ENCODE measurements around the gene CAMKMT.

DNA sequence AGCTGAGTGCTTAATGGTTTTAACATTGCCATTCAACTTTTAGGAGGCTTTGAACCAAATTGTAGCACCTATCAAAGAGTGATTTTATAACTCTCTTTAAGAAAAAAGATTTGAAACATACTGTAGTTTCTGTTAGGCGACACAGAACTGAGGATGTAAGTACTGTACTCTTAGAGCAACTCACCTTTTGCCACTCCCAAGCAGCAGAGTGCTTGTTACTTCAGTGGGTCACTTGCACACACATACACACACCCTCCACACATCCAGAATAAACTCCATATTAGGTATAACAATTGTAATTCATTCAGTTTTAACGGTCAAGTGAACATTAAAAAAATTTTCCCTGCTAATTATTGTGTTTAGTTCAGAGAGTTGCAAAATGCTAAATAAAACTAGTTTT is 118.3 kb downstream of the CAMKMT start:
- TF ChIP-seq CTCF (IDR thresholded peaks at IDR 0.05) (no peak), POLR2A (IDR thresholded peaks at IDR 0.05) (no peak)
